ENCODE data around the gene PRKD1.

Gene PRKD1

DNA sequence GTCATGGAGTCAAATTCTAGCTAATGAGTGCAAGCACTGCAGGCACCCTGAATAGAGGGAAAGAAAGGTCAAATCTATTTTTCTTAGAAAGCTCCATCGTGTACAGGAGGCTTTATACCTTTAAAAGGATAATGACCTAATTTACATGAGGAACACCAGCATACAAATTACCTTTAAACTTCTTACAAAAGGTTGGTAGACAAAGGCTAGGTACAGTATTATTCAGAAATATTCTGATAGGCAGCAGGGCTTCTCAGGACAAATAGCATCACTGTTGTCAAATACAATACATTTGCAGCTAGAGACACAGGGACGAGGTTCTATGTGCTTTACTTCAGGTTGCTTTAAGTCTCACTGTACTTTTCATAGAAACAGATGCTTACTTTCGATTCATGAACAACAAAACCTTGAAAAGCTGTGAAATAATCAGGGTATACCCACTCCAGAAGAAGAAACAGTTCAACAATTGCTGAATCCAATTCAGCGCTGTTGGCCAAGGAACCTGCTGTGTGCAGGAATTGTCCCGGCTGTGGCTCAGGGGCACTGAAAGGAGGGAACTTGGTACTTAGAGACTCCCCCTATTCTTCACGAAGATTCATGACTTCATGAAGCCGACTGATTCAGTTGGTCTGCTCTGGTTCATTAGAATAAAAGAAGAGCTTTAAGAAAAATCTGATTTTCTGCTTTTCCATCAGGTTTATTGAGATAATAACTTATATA, 252.9 kb downstream of the PRKD1 start:
- no peak for DNase-seq (ENCODE audit: low read depth)

DNA sequence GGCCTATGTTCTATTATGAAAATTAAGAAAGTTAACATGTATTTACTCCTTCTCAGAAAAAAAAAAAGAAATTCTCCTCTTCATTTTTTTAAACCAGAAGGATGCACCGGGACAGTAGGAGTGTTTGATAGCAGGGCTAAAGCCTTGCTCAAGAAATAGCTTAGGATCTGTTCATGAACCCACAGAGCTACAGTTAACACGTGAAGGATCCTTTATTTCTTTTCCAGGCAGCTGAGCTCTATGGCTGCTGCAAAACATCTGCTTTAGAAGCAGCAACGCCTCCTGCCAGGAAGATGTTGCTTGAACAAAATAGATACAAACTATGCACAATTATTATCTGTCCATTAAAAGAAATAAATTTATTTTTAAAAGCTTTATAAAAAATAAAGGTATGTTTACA, 254.8 kb downstream of the PRKD1 start:
- no peak for DNase-seq (ENCODE audit: low read depth)

DNA sequence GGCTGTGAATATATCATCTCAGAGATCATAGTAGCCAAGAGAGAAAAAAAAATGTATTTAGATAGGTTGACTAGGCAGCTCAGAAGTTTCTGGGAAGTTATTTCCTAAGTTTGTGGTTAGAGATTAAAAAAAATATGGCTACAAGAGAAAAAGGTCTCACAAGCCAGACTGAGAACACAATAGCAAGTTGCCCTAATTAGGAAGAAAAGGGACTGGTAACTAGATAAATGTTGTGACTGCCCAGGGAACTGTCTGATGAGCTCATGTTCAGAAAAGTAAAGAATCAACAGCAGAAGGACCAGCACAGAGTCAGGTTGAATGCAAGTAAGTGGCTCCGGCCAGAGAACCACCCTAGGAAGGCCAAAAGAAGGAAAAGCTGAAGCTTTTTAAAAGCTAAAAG, 256.6 kb downstream of the PRKD1 start:
- peak; percentile 70 for DNase-seq (ENCODE audit: low read depth)

GRCh38 chr14:29668201-29668600, 259.4 kb downstream of the PRKD1 start:
- DNase-seq (ENCODE audit: low read depth), result no peak

- no peak for DNase-seq (ENCODE audit: low read depth)
Observed at GRCh38 chr14:29664515-29664914, 263.1 kb downstream of the PRKD1 start.

DNA sequence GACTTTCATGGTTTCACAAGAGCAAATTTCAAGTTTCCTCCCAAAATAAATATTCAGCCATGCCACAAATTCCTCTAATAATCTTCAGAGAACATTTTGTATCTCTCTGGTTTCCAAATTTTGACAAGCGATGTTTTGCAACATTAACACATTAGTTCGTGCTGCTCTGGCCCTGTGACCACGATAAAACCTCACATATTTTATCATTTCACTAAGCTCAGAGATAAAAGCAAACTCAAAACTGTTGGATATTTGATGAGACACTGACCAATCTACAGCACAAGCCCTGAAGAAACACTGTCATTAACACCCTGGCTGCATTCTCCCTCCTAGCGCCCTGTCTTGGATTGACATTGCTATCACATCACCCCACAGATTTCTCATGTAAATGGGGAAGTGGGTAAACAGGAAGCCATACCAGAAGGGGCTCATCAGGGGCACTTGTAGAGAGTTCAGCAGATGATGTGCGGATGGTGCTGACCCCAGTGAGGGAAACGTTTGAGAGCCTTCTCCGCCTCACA, 264.3 kb downstream of the PRKD1 start:
- DNase-seq (ENCODE audit: low read depth), result no peak

- peak; percentile 13 for DNase-seq (ENCODE audit: low read depth)
Observed at GRCh38 chr14:29654901-29655550, 272.6 kb downstream of the PRKD1 start.

- no peak for DNase-seq (ENCODE audit: low read depth)
Observed at GRCh38 chr14:29653303-29653702, 274.3 kb downstream of the PRKD1 start.

DNA sequence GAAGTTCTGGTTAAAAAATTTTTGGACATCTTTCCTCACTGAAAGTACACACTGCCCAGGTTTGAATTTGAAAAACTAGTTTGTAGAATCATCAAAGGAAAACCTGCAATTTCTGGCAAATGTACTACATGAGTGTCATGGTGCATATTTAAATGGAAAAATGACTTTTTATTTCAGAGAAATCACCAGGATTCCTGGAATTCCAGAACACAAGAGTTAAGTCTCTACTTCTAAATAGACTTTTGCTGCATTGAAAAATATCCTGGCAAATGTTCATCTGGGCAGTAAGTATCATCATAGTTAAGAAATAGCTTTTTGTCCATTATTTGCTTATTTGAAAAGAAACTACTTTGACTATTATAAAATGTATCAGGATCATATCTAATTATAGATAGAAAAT, 275.1 kb downstream of the PRKD1 start:
- DNase-seq (ENCODE audit: low read depth), result no peak

DNA sequence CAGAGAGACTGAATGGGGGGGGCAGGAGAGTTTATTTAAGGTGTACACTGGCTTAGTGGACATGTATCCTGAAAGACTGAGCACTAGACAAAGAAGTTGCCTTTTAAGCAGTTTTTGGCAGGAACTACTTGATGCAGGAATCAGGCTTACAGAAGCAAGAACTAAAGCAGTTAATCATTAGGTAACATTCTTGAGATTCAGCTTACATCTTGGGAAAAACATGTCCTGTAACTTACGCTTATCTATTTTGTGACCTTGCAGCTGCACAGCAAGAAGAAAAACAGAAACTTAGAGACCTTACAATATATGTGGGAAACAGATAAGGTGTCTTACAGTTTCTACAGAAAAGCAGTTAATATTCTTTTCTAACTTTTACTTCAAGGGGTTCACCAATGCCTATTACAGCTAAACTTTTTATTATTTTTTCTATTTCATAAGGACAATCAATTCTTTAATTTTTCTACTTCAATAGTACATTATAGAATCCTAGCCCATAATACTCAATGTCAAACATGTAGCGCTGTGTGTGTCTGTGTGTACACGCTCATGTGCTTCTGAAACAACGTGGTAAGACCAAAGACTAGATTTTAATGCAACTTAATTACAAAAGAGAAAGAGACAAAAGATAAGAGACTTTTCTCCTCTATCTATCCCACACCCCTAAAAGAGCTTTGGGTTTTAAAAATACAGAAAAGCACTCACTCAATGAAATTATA, 276.9 kb downstream of the PRKD1 start:
- no peak for DNase-seq (ENCODE audit: low read depth)

GRCh38 chr14:29649170-29649569, 278.5 kb downstream of the PRKD1 start:
- no peak for DNase-seq (ENCODE audit: low read depth)

- no peak for DNase-seq (ENCODE audit: low read depth)
Observed at GRCh38 chr14:29648045-29648444, 279.6 kb downstream of the PRKD1 start.

DNA sequence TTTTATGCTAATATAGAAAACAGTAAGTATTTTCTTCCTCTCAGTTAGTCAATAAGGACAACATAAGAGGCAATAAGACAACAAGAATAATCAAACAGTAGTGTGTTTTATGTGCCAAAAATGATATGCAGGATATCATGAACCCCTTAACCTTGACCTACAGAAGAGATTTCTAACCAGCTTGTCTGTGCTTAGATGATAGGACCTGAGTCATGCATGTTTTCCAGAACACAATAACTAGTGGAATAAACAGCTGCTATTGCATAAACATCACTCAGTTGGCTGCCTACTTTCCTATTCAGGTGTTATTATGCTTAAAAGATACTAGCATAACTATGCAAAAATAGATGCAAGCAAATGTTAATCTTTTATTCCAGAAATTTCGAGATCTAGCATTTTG, 282.5 kb downstream of the PRKD1 start:
- DNase-seq (ENCODE audit: low read depth), result no peak

DNA sequence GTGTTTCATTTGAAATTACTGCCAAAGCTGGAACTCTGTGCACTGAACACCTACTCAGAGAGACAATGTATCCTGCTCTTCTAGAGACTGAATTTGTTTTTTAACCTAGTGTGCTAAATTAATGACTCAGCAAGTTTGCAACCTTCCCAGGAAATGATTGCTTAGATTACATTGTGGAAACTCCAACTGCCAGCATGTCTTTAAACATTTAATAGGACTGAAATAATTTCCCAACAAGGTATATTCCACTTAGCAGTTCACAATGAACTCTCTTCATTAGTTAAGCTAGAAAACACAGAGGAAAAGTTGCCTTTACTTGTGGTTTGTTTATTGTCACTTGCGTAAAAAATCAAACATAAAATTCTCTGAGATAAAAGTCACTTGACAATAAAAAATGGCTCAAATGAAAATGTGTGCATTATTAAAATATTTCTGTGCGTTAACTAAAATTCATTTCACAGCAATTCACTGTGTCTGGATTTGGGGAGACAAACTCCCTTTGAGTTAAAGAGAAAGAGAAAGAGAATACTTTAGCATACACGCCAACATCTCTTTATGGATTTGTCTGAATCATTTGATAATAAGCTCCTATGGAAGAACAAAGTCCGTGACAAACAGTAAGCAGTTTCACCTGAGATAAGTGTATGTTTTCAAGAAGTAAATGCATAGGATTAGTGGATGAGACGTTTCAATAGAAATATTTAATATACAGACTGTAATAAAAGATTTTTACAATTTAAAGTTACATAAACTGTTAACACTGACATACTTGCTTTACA, 284.0 kb downstream of the PRKD1 start:
- DNase-seq (ENCODE audit: low read depth), result peak; percentile 18

GRCh38 chr14:29637411-29637810, 290.2 kb downstream of the PRKD1 start:
- peak; percentile 70 for DNase-seq (ENCODE audit: low read depth)

DNA sequence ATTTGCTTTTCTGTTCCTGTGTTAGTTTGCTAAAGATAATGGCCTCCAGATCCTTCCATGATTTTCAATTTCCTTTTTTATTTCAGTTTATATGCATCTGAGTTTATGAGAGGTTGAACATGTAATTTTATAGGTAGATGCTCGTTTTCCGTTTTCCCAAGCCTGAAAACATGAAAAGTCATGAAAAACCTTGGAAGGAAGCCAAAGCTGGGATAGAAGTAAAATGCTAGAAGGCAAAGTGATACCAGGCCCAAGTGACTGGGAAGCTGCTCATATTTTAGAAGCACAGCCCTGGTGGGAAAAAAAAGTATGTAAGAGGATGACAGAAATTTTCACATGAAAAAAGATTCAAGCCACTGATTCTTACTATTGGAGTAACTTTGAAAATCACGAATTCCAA, 290.8 kb downstream of the PRKD1 start:
- no peak for DNase-seq (ENCODE audit: low read depth)

- DNase-seq (ENCODE audit: low read depth), result no peak
Observed at GRCh38 chr14:29630566-29631160, 297.0 kb downstream of the PRKD1 start.

- no peak for DNase-seq (ENCODE audit: low read depth)
Observed at GRCh38 chr14:29629839-29630238, 297.8 kb downstream of the PRKD1 start.

DNA sequence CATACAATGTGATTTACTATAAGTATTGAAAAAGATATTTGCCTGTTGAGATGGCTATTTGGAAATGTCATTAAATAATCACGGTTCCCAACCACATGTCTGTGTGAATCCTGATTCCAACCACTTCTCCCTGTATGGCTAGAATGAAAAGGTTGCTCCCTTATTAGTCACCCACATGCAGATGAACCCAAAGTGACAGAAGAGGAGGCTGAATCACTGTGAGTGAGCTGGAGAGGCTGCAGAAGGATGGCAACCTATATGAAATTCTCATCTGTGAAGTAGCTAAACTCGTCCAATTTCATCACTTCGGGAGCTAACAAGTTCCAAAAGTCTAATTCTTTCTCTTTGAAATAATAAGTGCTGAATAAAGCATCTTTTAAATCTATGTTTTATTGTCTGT, 300.5 kb downstream of the PRKD1 start:
- DNase-seq (ENCODE audit: low read depth), result peak; percentile 21

DNA sequence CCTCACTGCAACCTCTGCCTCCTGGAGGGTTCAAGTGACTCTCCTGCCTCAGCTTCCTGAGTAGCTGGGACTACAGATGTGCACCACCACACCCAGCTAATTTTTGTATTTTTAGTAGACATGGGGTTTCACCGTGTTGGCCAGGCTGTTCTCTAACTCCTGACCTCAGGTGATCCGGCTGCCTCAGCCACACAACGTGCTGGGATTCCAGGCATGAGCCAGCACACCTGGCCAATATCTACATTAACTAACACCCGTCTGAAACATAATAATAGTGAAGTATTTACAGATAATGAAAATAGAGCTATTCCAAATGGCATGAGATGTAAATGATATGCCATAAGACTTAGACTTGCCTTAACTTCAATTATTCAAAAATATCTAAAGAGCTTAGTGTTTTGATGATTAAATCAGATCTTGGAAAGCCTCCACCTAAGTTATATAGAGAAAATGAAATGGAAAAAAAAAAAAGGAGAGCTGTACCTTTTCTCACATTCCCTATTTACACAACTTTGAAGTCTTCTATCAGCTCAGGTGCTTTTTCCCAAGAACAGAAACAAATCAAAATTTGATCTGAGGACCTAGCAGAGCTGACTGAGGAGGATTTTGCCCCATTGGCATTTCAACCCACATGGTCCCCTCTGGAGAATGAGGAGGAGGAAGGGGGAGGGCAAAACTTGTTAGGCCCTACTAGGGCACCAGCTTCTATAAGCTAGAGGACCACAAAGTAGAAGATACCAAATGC, 309.2 kb downstream of the PRKD1 start:
- DNase-seq (ENCODE audit: low read depth), result no peak

DNA sequence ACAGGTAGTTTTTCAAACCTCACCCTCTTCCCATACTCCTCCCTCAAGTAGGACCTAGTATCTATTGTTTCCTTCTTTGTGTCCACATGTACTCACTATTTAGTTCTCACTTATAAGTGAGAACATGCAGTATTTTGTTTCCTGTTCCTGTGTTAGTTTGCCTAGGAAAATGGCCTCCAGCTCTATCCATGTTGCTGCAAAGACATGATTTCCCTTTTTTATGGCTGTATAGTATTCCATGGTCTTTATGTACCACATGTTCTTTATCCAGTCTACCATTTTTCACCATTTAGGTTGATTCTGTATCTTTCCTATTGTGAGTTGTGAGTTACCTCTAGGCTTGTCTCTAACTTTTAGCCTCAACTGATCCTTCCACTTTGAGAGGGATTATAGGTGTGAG, 310.7 kb downstream of the PRKD1 start:
- DNase-seq (ENCODE audit: low read depth), result no peak

Data from stromal cell of bone marrow (primary cell).